ENCODE measurements around the gene CDH13.

Gene CDH13

DNA sequence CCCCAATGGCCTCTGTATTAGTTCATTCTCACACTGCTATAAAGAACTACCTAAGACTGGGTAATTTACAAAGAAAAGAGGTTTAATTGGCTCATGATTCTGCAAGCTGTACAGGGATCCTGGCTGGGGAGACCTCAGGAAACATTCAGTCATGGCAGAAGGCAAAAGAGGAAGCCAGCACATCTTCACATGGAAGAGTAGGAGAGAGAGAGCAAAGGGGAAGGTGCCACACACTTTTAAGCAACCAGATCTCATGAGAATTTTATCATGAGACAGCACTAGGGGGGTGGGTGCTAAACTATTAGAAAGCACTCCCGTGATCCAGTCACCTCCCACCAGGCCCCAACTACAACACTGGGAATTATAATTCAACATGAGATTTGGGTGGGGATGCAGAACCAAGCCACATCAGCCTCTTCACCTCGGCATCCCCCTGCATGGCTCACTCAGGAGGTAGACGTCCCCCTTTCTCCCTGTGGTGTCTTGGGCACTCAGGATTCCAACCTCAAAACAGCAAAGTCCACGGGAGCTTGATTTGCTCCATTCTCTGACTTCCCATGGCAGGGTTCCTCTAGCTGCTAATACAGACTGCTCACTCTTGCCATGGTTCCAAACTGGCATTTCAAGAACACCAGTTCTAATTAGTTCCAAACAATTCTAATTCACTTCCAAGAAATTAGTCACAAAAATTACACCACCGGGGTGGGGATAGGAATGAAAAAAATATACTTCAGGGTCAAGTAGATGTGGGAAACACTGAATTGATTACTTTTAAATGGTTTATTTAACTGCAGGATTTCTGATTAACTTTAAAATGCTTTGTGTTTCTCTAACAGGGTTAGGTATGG, 977.2 kb downstream of the CDH13 start:
- no peak for DNase-seq (ENCODE audit: low read depth in 2 of 2)

DNA sequence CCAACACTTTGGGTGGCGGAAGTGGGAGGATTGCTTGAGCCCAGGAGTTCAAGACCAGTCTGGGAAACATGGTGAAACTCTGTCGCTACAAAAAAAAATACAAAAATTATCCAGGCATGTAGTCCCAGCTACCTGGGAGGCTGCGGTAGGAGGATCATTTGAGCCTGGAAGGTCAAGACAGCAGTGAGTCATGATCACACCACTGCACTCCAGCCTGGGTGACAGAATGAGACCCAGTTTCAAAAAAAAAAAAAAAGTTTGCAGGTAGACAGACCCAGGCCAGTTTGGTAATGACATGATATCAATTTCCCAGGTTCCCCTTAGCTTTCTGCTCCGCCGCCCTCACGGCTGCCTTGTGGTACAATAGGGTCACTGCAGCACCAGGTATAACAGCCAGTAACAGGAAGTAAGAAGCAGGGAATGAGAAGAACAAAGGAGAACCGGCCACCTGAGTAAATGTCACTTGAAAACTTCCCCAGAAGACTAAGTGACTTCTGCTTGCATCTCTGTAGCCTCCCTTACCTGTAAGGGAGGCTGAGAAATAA, 979.8 kb downstream of the CDH13 start:
- no peak for DNase-seq (ENCODE audit: low read depth in 2 of 2)

DNA sequence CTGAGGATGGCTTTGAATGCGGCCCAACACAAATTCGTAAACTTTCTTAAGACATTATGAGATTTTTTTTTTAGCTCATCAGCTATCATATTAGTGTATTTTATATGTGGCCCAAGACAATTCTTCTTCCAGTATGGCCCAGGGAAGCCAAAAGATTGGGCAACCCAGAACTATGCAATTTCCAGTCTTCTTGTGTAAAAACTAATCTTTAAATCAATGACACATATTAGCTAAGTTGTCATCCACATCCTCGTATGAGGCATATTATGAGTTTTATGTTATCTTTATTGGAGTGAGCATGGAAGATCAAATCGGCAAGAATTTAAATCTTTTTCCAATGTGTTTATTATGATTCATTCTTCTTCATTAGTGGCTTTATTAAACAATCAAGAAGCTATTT, 982.4 kb downstream of the CDH13 start:
- DNase-seq (ENCODE audit: low read depth in 2 of 2), result no peak

DNA sequence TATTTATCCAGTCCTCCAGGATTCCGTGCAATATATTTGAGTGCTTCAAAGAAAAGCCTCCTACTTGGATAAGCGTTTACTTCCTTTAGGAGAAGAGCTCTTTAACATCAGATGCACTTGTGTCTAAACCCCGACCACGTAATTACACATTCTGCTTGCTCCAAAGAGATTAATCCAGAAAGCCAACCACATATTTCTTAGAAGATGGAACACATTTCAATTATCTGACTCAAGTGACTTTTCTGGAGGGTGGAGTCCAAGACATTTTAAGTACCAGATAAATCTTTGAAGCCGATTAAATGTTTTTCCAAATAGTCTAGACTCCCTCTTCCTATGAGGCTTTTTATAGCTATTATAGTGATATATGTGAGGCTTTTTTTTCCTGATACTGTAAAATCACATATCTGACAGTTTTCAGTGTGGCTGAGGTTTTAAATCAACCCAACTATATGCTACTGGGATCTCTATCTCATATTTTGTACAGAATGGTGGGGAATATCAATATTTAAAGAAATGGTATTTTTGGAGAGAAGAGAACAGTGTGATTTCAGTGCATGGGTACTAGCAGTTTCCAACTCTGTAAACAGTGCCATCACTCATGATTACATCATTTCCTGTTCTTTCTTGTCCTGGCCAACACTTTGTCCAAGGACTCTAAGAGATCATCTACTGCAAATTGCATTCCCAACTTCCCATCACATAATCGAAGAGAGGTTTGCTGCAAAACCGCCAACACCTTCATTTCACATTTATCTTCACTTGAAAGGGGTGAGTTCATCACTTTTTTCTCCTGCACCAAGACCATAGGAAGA, 988.6 kb downstream of the CDH13 start:
- DNase-seq (ENCODE audit: low read depth in 2 of 2), result no peak

DNA sequence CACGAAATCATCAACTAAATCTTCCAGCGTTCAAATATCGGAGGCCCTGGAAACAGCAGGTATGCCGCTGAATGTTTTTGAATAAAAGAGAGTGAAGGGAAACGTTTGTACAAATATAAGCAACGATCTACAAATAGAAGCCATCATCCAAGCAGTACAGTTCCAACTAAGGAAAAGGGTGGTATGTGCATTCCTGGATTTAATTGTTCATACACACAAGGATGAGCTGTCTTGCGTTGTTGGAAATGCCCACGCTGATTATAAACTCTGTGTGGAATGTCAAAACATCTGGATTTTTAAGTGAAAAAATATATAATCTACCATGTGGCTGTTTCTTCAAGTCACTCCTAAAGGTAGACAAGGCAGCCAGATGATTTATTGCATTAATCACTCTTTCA, 989.2 kb downstream of the CDH13 start:
- no peak for DNase-seq (ENCODE audit: low read depth in 2 of 2)

DNA sequence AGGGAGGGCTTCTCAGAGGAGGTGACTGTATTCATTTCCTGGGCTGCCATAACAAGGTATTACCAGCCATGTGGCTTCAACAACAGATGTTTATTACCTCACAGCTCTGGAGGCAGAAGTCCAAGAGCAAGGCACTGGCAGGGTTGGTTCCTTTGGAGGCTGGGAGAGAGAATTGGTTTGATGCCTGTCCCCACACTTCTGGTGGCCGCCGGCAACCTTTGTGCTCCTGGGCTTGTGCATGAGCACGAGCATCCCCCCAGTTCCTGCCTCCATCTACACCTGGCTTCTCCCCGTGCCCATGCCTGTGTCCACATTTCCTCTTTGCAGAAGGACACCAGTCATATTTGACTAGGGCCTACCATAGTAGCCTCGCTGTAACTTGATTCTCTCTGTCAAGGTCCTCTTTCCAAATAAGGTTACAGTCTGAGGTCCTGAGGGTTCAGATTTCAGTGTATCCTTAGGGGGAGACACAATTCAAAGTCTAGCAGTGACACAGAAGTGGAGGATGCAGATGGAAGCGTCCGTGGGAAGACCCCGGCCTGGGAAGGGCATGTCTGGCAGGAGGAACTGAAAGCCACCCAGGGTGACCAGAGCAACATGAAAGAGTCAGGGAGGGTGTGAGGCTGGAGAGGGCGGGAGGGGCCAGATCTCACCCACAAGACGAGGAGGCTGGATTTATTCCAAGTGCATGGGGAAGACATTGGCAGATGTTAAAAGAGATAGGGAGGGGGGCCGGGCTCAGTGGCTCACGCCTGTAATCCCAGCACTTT, 992.8 kb downstream of the CDH13 start:
- no peak for DNase-seq (ENCODE audit: low read depth in 2 of 2)

DNA sequence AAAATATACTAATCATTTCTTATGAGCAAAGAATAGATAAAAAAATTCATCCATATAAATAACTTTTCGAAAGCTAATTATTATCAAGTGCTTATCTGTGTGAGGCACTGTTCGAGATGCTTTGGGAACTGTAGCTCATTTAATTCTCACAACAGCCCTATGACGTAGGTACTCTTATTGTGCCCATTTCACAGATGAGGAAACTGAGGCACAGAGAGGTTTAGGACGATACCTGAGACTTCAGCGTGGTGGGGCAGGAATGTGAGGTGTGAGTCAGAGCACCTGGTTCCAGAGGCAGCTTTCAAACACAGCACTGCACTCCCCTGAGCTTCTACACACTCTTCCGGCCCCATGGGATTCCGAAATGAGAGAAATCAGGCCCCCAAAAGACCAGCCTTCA, 995.2 kb downstream of the CDH13 start:
- DNase-seq (ENCODE audit: low read depth in 2 of 2), result no peak

DNA sequence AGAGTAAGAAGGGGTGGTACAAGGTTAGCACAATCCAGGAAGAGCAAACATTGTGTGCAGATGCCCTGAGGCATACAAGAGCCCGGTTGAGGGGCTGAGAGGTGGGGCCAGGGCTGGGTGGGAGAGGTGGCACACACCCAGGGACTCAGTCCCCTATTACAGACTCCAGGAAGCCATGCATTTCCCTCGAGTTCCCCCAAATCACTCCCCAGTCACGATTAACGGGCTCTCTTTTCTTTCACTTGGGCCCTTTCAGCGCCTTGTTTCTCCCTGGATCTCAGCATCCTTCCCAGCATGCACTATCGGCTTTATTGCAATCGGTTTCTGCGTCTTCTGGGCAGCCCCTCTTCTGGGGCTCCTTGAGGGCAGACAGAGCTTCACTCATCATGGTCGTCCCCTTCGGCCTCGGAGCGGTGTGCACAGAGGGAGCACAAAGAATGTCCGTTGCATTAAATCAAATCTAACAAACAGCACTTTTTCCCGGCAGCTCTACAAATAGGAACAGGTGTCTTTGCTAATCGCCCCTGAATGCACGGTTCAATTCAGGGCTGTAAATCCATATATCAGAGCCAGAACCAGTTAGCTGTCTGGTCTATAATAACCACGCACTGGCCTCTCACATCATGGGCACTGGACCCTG, 996.4 kb downstream of the CDH13 start:
- DNase-seq (ENCODE audit: low read depth in 2 of 2), result no peak

DNA sequence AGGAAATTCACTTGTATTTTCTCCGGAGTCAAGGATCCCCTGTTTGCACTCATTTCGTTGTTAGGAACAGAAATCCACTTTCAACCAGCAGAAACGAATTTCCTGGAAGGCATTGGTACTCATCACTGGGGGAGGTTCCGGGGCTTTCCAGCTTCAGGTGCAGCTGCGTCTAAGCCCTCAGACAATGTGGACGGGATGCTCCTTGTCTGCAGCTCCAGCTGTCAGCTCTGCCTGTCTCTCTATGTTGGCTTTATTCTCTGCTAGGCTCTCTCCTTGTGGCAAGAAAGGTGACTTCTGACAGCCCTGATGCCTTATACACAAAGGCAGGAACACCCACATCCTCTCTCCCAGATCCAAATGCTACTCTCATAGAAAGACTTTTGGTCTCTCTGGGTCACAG, 997.1 kb downstream of the CDH13 start:
- no peak for DNase-seq (ENCODE audit: low read depth in 2 of 2)

DNA sequence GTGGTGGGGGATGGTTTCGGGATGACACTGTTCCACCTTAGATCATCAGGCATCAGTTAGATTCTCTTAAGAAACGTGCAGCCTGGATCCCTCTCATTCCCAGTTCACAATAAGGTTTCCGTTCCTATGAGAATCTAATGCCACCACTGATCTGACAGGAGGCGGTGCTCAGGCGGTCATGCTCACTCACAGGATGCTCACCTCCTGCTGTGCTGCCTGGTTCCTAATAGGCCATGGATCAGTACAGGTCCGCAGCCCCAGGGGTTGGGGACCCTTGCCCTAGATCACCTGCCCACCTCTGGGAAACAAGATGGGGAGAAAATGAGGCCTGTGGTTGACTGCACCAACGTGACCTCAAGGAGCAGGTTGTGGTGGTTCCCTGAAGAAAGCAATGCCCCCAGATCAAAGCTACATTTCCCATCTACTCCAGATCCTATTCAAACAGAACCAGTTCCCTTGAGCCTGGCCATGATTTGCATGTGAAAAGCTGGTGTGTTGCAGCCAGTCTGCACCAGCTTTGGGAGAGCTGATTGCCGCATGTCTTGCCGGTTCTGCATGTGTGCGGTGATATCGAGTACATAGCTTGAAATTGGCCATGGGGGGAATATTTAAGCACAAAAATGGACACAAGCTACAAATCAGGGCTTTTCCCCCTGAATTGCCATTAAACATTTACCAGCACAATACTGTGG, 997.8 kb downstream of the CDH13 start:
- DNase-seq (ENCODE audit: low read depth in 2 of 2), result no peak

DNA sequence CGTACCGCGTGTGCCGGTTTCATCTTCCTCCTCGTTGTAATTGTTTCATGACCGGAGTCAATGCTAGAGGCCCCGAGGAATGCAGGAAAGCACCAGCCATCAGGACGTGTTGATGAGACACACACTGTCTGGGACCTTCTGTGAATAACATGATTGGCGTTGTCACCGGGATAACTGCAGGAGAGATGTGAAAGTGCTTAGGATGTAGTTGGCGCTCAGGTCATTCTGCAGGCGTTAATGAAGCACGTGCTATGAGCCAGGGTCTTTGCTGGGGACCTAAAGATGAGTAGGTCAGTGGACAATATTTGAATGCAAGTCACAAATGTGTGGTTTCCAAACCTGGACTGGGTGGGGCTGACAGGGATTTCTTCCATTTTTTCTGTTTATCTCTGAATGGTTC, 999.4 kb downstream of the CDH13 start:
- DNase-seq (ENCODE audit: low read depth in 2 of 2), result no peak

DNA sequence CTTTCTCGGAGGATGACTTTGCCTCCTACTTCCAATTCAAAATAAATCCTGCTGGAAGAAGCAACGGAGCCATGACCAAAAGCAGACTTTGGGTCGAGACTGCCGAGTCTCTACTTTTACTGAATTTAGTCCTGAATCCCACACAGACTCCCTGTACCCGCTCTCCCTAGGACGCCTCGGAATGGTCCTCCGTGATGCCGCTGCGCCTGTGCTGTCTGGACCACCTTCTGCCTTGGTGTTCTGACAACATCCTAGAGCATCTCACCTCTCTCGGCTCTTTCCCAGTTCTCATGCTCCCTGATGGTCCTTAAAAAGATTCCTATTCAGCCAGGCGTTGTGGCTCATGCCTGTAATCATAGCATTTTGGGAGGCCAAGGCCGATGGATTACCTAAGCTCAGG, 999.9 kb downstream of the CDH13 start:
- no peak for DNase-seq (ENCODE audit: low read depth in 2 of 2)

DNA sequence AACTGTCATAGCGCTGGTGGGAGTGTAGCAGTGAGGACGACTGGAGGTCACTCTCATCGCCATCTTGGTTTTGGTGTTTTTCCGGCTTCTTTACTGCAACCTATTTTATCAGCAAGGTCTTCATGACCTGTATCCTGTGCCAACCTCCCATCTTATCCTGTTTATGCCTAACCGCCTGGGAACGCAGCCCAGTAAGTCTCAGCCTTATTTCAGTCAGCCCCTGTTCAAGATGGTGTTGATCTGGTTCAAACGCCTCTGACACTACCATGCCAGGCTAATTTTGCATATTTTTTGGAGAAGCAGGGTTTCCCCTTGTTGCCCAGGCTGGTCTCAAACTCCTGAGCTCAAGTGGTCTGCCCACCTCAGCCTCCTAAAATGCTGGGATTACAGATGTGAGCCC, 1001.2 kb downstream of the CDH13 start:
- no peak for DNase-seq (ENCODE audit: low read depth in 2 of 2)

DNA sequence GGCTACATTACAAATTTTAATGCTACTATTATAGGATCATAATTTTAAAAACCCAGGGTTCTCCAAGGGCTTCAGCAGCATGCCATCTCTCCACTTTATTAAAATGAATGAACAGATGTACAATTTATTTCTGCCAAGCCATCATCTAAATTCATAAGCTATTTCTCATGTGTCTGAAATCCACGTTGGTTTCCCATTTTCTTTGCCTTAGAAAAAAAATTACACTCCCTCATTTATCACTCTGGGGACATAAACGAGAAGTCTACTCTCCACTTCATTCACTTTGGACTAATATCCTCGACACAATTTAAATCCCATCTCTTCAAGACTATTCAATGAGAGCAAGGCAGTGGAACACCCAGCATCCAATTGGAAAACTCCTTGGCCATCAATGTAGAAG, 1002.7 kb downstream of the CDH13 start:
- no peak for DNase-seq (ENCODE audit: low read depth in 2 of 2)

DNA sequence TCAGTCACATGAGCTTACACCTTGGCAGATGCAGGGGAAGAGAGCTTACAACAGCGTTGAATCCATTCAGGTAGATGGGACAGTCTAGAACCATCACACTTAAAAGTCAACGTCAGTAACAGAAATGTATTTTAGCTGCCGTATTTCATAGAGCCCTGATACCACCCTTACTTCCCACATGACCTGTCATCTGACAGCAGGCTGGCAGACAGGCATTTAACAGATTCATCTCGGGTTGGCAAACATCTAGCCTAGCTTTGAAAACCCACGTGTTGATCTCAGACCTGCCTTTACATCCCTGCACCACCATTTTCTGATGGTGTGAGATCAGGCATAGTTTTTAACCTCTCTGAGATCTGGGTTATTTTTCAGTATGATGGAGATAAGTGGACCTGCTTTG, 1003.1 kb downstream of the CDH13 start:
- no peak for DNase-seq (ENCODE audit: low read depth in 2 of 2)

DNA sequence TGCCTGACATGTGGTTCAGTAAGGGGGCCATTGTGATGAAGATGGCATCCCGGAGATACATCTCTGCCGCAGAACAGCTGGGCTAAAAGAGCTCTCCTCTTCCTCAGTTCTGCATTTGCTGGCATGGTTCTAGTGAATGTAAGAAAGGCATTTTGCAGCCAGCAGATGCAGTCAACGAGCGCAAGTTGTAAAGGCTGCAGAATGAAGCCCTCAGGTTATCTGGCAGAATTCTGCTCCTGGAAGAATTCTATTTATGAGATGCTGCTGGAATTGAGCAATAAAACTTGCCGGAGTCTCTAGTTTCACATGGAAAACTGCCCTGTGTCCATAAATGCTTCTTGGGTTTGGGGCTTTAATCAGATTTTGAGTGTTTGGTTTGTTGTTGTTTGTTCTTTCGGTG, 1004.2 kb downstream of the CDH13 start:
- DNase-seq (ENCODE audit: low read depth in 2 of 2), result no peak

DNA sequence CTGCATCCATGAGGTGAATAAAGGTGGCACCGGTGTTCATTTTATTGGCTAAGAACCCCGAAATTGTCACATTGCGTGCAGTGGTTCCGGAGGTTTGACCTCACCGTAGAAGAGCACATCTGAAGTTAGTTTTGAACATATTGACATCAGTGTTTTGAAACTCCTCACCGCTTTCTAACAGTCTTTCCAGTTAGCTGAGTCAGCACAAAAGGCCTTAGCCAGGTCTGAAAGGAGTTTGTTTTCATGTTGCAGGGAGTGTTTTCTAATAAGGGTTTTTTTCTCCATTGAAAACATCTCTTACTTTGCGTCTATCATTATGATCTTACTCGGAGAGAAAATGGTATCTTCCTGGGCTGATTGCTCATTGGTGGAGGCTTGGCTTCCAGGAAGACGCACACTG, 1006.5 kb downstream of the CDH13 start:
- no peak for DNase-seq (ENCODE audit: low read depth in 2 of 2)

DNA sequence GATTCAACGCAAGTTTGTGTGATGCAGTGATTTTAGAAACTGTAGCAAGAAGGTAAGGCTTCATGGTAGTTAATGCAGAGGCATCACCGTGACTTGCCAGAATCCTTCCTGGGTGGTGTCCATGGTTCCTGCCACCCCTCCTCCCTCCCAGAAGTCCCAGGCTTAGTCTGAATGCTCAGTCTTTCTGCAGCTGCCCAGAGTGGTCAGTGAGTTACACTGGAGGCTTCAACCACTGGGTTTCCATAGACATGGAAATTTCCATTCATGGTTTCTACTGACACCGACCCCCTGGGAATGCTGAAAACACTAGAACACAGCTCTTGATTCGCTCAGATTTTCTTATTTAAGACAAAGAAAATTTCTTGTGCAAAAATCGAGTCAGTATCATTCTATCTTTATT, 1021.6 kb downstream of the CDH13 start:
- DNase-seq (ENCODE audit: low read depth in 2 of 2), result no peak

DNA sequence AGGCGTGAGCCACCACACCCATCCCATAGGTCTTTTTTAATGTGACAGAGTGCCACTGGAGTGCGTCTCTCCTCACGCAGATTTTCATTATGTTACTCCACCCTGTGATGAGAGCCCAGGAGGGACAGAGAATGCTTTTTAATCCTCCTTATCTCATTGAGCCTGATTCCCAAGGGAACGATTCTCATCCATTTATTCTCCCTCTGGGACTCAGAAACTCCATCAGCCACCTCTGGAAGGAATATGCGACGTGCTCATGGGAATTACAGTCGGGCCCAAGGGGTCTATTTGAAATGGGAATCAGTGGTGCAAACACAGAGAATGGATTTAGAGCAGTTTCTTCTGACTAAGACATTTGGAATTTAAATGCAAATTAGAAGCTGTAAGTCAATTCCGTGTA, 1025.1 kb downstream of the CDH13 start:
- DNase-seq (ENCODE audit: low read depth in 2 of 2), result no peak

DNA sequence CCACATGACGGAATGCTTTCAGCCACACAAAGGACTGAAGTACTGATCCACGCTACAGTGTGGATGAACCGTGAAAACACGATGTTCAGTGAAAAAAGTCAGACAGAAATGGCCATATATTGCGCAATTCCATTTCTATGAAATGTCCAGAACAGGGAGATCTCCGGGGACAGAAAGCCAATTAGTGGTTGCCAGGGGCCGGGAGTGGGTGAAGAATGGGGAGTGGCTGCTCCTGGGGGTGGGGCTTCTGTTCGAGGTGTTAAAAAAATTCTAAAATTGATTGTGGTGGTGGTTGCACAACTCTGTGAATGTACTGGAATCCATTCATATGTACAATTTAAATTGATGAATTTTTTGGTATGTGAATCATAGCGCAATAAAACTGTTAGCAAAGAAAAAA, 1026.2 kb downstream of the CDH13 start:
- DNase-seq (ENCODE audit: low read depth in 2 of 2), result no peak

DNA sequence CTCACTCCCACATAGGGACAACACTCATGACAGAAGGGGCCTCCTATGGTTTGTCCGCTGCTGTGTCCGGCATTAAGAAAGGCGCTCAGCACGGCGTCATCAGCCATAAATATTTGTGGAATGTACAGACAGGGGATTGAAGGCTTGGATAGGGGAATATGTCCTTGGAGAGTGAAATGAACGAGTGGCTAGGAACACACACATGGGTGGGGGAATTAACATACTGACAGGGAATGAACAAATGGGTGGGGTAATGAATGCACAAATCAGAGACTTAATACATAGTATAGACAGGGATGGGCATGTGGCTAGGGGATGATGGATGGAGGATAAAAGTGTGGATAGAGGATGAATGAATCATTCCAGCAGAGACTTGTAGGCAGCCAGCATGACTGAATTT, 1027.0 kb downstream of the CDH13 start:
- no peak for DNase-seq (ENCODE audit: low read depth in 2 of 2)

All from stimulated activated CD4-positive, alpha-beta T cell treated with anti-CD3 and anti-CD28 coated beads, Interleukin-4, amount 100 ng/mL, for 48 hours (primary cell).